Measurements from ENCODE around the gene DKC1.

The DKC1 gene

DNA sequence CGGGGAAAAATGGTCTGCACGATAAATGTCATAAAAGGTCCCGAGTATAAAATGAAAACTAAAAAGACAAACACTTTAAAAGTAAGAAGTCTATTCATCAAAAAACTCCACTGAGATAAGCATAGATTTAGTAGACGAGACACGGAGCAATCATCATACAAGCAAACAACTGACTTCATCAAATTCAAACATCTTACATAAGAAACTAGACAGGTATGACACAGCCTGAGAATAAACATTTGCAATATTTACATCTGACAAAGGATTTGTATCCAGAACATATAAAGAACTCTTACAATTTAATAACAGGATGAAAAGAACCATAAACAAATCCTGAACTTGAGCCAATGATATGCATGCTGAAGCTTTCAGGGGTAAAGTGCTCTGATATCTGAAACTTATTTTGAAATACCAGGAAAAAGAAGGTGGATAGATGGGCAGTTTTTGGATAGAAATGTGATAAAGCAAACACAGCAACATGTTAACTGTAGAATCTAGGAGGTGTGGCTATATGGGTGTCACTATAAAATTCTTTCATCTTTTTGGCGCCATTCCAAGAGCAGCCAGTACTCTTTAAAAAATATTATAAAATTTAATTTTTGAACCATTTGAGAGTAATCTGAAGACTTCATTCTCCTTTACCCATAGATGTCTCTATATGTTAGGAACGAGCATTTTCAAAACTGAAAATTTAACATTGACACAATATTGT is 30.6 kb downstream of the DKC1 start:
- H3K36me3 ChIP-seq (ENCODE audit: control insufficient read depth, insufficient read depth, low read length), result no peaks in the 10 kb centered on the region
- 82 to 100% methylated on average over 1 to 3 of the region's 7 CpGs for WGBS, 2 experiments (ENCODE audit: insufficient coverage in 2 of 2)
- H3K9me3 ChIP-seq (ENCODE audit: control insufficient read depth, low read length), result no peaks in the 10 kb centered on the region
- H3K27ac ChIP-seq (ENCODE audit: low read depth, low read length, severe bottlenecking), result no peak overlapping the region
- H3K4me3 ChIP-seq (ENCODE audit: extremely low read depth, insufficient read depth, low read length, poor library complexity, severe bottlenecking), result no peak overlapping the region
- H3K4me1 ChIP-seq (ENCODE audit: control insufficient read depth, insufficient read depth, low read length, poor library complexity, severe bottlenecking), result peaks cover 8% of the 10 kb centered on the region

DNA sequence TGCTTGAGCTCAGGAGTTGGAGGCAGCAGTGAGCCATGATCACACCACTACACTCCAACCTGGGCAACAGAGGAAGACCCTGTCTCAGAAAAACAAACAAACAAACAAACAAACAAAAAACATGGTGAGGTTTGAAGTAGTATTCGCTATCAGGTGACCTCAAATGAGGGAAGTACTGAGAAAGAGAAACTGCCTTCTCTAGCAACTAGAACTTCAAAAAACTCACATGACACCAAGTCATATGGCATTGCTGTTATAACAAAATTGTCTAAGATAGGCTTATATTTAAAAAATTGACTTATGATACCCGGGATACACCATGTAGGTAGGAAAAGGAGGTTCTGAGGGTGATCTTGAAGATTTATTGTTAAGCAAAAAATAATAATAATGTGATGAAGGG is 32.4 kb downstream of the DKC1 start:
- H3K36me3 ChIP-seq (ENCODE audit: control insufficient read depth, insufficient read depth, low read length), result no peaks in the 10 kb centered on the region
- no CpG with 5 or more reads among the region's 2 CpGs for WGBS, 2 experiments (ENCODE audit: insufficient coverage in 2 of 2)
- H3K27ac ChIP-seq (ENCODE audit: low read depth, low read length, severe bottlenecking), result no peak overlapping the region
- no peaks in the 10 kb centered on the region for H3K9me3 ChIP-seq (ENCODE audit: control insufficient read depth, low read length)
- no peak overlapping the region for H3K4me3 ChIP-seq (ENCODE audit: extremely low read depth, insufficient read depth, low read length, poor library complexity, severe bottlenecking)
- H3K4me1 ChIP-seq (ENCODE audit: control insufficient read depth, insufficient read depth, low read length, poor library complexity, severe bottlenecking), result peaks cover 17% of the 10 kb centered on the region

DNA sequence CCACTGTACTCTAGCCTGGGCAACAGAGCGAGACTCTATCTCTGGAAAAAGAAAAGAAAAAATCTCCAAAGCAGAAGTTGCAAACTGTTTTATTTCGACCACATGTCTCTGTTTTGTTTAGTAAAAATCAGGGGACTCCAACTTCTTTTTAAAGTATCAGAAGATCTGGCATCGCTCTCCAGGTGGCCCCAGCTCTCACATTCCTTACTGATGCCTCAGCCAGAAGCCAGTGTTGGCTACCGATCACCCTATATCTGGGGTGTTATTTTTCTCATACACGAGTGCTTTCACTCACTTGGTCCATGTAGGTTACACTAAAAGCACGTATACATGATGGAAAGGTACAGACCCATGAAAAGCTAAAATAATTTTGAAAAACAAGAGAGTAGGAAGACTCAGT is 34.3 kb downstream of the DKC1 start:
- H3K4me1 ChIP-seq (ENCODE audit: control insufficient read depth, insufficient read depth, low read length, poor library complexity, severe bottlenecking), result peaks cover 23% of the 10 kb centered on the region
- no peak overlapping the region for H3K4me3 ChIP-seq (ENCODE audit: extremely low read depth, insufficient read depth, low read length, poor library complexity, severe bottlenecking)
- 100% methylated on average over 1 of the region's 6 CpGs; no CpG with 5 or more reads in 1 of the 2 experiments for WGBS, 2 experiments (ENCODE audit: insufficient coverage in 2 of 2)
- no peaks in the 10 kb centered on the region for H3K36me3 ChIP-seq (ENCODE audit: control insufficient read depth, insufficient read depth, low read length)
- H3K9me3 ChIP-seq (ENCODE audit: control insufficient read depth, low read length), result no peaks in the 10 kb centered on the region
- H3K27ac ChIP-seq (ENCODE audit: low read depth, low read length, severe bottlenecking), result no peak overlapping the region

GRCh38 chrX:154799556-154800348 is 37.1 kb downstream of the DKC1 start:
- H3K9me3 ChIP-seq (ENCODE audit: control insufficient read depth, low read length), result no peaks in the 10 kb centered on the region
- peak overlapping the region; percentile 80 for H3K27ac ChIP-seq (ENCODE audit: low read depth, low read length, severe bottlenecking)
- H3K4me3 ChIP-seq (ENCODE audit: extremely low read depth, insufficient read depth, low read length, poor library complexity, severe bottlenecking), result no peak overlapping the region
- H3K36me3 ChIP-seq (ENCODE audit: control insufficient read depth, insufficient read depth, low read length), result no peaks in the 10 kb centered on the region
- 40 to 79% methylated on average over 2 of the region's 9 CpGs for WGBS, 2 experiments (ENCODE audit: insufficient coverage in 2 of 2)
- H3K4me1 ChIP-seq (ENCODE audit: control insufficient read depth, insufficient read depth, low read length, poor library complexity, severe bottlenecking), result peaks cover 23% of the 10 kb centered on the region

GRCh38 chrX:154800478-154801210 is 38.0 kb downstream of the DKC1 start:
- WGBS, 2 experiments (ENCODE audit: insufficient coverage in 2 of 2), result 92% methylated on average over 2 of the region's 8 CpGs; no CpG with 5 or more reads in 1 of the 2 experiments

DNA sequence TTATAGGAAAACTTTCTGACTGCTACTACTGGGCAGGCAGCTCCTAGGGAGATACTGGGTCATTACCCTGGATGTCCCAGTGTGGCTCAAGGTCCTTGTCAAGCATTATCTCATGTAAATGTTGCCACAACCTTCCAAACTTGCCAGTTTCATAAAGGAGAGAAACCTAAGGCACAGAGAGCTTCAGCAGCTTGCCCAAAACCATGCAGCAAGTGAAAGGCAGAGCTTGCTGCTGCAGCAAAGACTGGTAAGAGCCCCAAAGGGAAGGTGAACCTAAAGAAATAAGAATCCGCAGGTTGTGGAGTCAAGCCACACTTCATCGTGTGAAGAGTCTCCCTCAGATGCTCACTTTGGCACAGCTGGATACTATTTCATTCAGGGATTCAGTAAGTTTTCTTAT is 40.3 kb downstream of the DKC1 start:
- Histone ChIP-seq H3K27ac (ENCODE audit: low read depth, low read length, severe bottlenecking) (no peak overlapping the region), H3K36me3 (ENCODE audit: control insufficient read depth, insufficient read depth, low read length) (no peaks in the 10 kb centered on the region), H3K4me3 (ENCODE audit: extremely low read depth, insufficient read depth, low read length, poor library complexity, severe bottlenecking) (no peak overlapping the region), H3K4me1 (ENCODE audit: control insufficient read depth, insufficient read depth, low read length, poor library complexity, severe bottlenecking) (peaks cover 15% of the 10 kb centered on the region), H3K9me3 (ENCODE audit: control insufficient read depth, low read length) (peaks cover 7% of the 10 kb centered on the region)
- WGBS, 2 experiments (ENCODE audit: insufficient coverage in 2 of 2), result 83 to 88% methylated on average over 1 to 2 of the region's 2 CpGs

More at GRCh38 chrX:154800478-154801210, 38.0 kb downstream of the DKC1 start:
- no peaks in the 10 kb centered on the region for H3K36me3 ChIP-seq (ENCODE audit: control insufficient read depth, insufficient read depth, low read length)
- H3K27ac ChIP-seq (ENCODE audit: low read depth, low read length, severe bottlenecking), result no peak overlapping the region
- no peak overlapping the region for H3K4me3 ChIP-seq (ENCODE audit: extremely low read depth, insufficient read depth, low read length, poor library complexity, severe bottlenecking)
- peaks cover 23% of the 10 kb centered on the region for H3K4me1 ChIP-seq (ENCODE audit: control insufficient read depth, insufficient read depth, low read length, poor library complexity, severe bottlenecking)
- no peaks in the 10 kb centered on the region for H3K9me3 ChIP-seq (ENCODE audit: control insufficient read depth, low read length)

DNA sequence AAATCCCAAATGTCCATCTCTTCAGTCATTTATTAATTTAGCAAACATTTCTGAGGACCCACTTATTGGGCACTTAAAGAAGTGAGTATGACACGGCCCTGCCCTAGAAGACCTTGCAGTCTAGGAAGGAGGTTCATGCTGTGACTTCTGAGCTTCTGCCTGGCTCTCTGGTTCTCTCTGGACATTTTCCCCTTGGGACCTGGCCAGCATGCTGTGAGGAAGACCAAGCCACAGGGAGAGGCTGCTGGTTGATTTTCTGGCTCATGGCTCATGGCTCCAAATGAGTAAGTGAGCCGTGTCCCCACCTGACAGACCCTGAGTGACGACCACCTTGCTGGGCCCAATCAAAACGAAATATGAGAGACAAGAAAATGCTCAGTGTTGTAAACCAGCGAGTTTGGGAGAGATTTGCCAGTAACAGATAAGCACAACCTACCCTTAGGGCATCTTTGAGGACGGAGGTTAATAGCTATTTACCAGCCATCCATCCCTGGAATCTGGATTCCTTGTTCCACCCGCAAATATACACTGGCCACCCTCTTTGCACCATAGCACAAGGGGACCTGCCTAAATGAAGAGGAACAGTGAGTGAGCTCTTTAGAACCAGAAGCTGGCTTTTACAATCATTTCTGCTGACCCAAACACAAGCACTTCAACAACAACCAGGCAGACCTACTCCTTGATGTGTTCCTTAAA is 41.7 kb downstream of the DKC1 start:
- H3K36me3 ChIP-seq (ENCODE audit: control insufficient read depth, insufficient read depth, low read length), result no peaks in the 10 kb centered on the region
- H3K4me1 ChIP-seq (ENCODE audit: control insufficient read depth, insufficient read depth, low read length, poor library complexity, severe bottlenecking), result peaks cover 10% of the 10 kb centered on the region
- H3K4me3 ChIP-seq (ENCODE audit: extremely low read depth, insufficient read depth, low read length, poor library complexity, severe bottlenecking), result peak overlapping the region; percentile 50
- WGBS, 2 experiments (ENCODE audit: insufficient coverage in 2 of 2), result no CpG with 5 or more reads among the region's 7 CpGs
- H3K27ac ChIP-seq (ENCODE audit: low read depth, low read length, severe bottlenecking), result no peak overlapping the region
- H3K9me3 ChIP-seq (ENCODE audit: control insufficient read depth, low read length), result peaks cover 7% of the 10 kb centered on the region

DNA sequence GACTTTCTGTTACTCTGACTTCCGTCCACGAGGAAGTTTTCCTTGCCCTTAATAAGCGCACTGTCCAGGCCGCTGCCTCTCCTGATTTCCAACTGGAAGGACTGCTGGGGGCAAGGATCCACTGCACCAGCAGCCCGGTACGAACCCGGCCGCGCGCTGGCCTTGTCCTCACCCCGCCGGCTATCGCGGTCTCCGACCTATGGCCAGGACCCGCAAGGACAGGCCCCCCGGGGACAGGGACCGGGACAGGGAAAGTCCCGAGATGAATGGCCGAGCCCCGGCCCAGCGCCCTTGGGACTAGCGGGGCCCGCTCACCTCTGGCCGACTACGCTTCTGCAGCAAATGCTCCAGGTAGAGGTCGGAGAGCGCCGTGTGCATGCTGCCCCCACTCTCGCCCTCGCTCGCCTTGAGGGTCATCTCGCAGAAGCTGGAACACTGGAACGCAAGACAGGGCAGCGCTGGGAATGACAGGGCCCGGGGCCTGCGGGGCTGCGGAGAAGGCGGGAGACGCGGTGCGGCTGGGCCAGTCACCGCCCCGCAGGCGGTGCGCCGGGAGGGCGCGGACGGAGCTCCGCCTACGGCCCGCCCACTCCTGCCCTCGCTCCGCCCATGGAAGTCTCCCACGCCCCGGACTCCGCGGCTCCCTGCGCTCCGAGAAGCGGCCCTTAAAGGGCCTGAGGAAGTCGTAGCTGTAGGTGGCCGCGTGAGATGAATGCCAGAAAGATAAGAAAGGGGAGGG is 42.5 kb downstream of the DKC1 start, which contains the start of gene MPP1:
Gene MPP1 (minus strand): TSS at position 529 of the 739 bp plus-strand sequence. CDS start 112 bp downstream, at position 417.
- Histone ChIP-seq H3K9me3 (ENCODE audit: control insufficient read depth, low read length) (peaks cover 7% of the 10 kb centered on the region), H3K36me3 (ENCODE audit: control insufficient read depth, insufficient read depth, low read length) (no peaks in the 10 kb centered on the region), H3K4me3 (ENCODE audit: extremely low read depth, insufficient read depth, low read length, poor library complexity, severe bottlenecking) (peak within 1 kb of the TSS; percentile 50), H3K27ac (ENCODE audit: low read depth, low read length, severe bottlenecking) (peak within 1 kb of the TSS; percentile 36), H3K4me1 (ENCODE audit: control insufficient read depth, insufficient read depth, low read length, poor library complexity, severe bottlenecking) (peaks cover 5% of the 10 kb centered on the region)
- 1 to 19% methylated on average over 5 to 30 of the region's 65 CpGs for WGBS, 2 experiments (ENCODE audit: insufficient coverage in 2 of 2)

GRCh38 chrX:154805696-154806091 is 43.0 kb downstream of the DKC1 start:
- Histone ChIP-seq H3K27ac (ENCODE audit: low read depth, low read length, severe bottlenecking) (peak overlapping the region; percentile 36), H3K36me3 (ENCODE audit: control insufficient read depth, insufficient read depth, low read length) (no peaks in the 10 kb centered on the region), H3K4me3 (ENCODE audit: extremely low read depth, insufficient read depth, low read length, poor library complexity, severe bottlenecking) (peak overlapping the region; percentile 50), H3K9me3 (ENCODE audit: control insufficient read depth, low read length) (peaks cover 7% of the 10 kb centered on the region), H3K4me1 (ENCODE audit: control insufficient read depth, insufficient read depth, low read length, poor library complexity, severe bottlenecking) (no peaks in the 10 kb centered on the region)
- WGBS, 2 experiments (ENCODE audit: insufficient coverage in 2 of 2), result 17 to 35% methylated on average over 2 to 4 of the region's 13 CpGs

Measured in mesodermal cell (in vitro differentiated cells).